ENCODE data around the gene CHMP4B. TPM values are rescaled to one million over a fixed set of nuclear protein-coding genes. Genes with fewer than 3 reads are reported as not detected.

The CHMP4B gene
- total RNA-seq, 2 donors from 2014 or later: 62.3 to 84.5 TPM

DNA sequence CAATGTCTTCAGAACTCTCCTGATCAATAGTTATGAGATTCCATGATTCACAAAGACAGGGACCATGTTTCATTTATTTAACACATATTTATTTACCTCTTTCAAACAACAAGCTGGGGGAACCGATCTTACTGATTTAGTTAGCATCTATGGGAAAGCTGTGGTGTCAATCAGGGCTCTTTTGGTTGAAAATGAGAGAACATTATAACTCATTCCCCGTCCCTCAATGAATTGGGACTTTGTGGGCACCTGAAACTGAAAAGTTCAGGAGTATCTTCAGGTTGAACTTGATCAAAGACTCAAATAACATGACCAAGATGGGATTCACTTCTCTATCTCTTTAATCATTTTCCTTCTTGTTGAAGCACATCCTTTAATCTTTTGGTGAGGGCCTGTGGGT lies 67.4 kb downstream of the CHMP4B start:
- H3K27ac Mint-ChIP-seq: no peak overlapping the region
- no peak overlapping the region for H3K4me3 Mint-ChIP-seq
- H3K27me3 Mint-ChIP-seq: peaks cover 5 to 9% of the 10 kb centered on the region in 2 donors
- H3K4me1 Mint-ChIP-seq (ENCODE audit: low read depth in 2 of 2): peaks cover 0 to 4% of the 10 kb centered on the region in 2 donors
- H3K36me3 Mint-ChIP-seq: peaks cover 7% of the 10 kb centered on the region
- peaks cover 5% of the 10 kb centered on the region for H3K9me3 Mint-ChIP-seq
- no peak for DNase-seq (ENCODE audit: low spot score)
- no peak for ATAC-seq

DNA sequence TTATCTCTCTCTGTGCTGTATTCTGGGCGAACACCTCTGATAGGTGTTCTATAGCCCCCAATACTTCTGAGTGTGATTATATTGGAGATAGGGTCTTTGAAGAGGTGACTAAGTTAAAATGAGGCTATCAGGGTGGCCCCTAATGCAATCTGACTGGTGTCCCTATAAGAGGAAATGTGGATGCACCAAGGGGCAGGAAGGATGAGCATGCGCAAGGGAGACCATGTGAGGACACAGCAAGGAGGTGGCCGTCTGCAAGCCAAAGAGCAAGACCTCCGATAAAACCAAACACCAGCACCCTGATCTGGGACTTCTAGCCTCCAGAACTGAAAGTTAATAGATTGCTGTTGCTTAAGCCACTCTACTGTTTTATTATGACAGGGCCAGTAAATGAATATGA lies 69.2 kb downstream of the CHMP4B start:
- ATAC-seq (no peak), DNase-seq (ENCODE audit: low spot score) (no peak)
- Mint-ChIP-seq H3K27me3 (peaks cover 5 to 9% of the 10 kb centered on the region in 2 donors), H3K36me3 (peaks cover 7% of the 10 kb centered on the region), H3K9me3 (peaks cover 5% of the 10 kb centered on the region), H3K4me1 (ENCODE audit: low read depth in 2 of 2) (peaks cover 4 to 10% of the 10 kb centered on the region in 2 donors), H3K4me3 (no peak overlapping the region), H3K27ac (no peak overlapping the region)

DNA sequence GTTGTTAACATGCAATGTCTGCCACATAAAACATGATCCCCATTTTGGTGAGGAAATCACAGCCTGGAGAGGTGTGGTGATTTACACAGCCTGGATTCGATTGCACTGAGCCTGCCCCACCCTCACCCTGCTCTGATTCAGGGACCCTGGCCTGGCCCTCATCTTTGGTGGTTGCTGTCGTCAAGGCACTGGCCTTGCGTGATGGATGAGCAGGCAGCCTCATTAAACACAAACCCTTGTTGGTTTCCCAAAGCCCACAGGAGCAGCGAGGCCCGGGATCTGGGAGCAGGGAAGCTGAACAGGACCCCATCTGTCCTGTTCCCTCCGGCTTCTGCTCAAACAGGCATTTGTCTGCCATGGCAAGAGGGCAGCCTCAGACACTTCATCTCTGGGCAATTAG lies 70.8 kb downstream of the CHMP4B start:
- no peak overlapping the region for H3K4me3 Mint-ChIP-seq
- no peak for DNase-seq (ENCODE audit: low spot score)
- H3K36me3 Mint-ChIP-seq: peaks cover 7% of the 10 kb centered on the region
- H3K4me1 Mint-ChIP-seq (ENCODE audit: low read depth in 2 of 2): peaks cover 4 to 10% of the 10 kb centered on the region in 2 donors
- peaks cover 5 to 9% of the 10 kb centered on the region in 2 donors for H3K27me3 Mint-ChIP-seq
- no peak for ATAC-seq
- H3K9me3 Mint-ChIP-seq: peaks cover 5% of the 10 kb centered on the region
- H3K27ac Mint-ChIP-seq: no peak overlapping the region

DNA sequence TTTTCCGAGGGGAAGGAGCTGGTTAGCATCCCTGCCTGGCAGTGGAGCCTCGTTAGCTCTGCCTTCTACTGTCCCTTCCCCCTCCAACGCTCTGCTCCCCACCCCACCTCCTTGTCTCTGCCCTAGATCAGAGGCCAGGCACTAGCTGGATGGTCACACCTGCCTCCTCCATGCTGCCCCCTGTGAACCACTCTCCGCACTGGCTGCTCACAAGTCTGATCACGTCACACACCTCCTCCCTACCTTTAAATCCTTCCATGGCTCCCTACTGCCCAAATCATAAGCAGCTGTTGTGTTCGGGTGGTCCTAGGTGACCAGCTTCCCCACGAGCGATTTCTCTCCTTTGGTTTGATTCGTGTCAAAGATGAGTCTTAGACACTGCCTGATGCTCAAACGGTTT lies 71.3 kb downstream of the CHMP4B start:
- no peak overlapping the region for H3K27ac Mint-ChIP-seq

DNA sequence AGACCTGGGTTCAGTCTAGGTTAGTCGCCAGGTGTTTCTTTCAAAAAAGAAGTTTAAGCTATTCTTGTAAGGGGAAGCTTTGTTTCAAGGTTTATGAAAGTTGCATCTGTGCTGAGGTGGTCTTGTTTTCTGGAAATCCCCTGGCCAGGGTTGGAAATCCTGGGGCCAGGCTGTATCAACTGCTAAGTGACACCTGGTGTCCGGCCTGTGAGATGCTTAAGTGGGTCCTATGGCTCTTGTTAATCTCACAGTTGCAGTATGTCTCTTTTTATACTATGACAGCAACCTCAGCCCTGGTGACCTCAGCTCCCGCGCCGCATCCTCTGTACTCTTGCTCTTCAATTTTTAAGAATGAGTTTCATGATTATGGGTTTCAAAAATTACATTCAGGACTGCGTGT lies 72.0 kb downstream of the CHMP4B start:
- H3K4me1 Mint-ChIP-seq (ENCODE audit: low read depth in 2 of 2): peaks cover 4 to 10% of the 10 kb centered on the region in 2 donors

More for the DNA sequence above, 71.3 kb downstream of the CHMP4B start:
- Mint-ChIP-seq H3K4me3 (no peak overlapping the region), H3K9me3 (peaks cover 5% of the 10 kb centered on the region), H3K4me1 (ENCODE audit: low read depth in 2 of 2) (peaks cover 4 to 10% of the 10 kb centered on the region in 2 donors), H3K27me3 (peaks cover 5 to 9% of the 10 kb centered on the region in 2 donors), H3K36me3 (peaks cover 7% of the 10 kb centered on the region)
- DNase-seq (ENCODE audit: low spot score): no peak
- ATAC-seq: no peak

DNA sequence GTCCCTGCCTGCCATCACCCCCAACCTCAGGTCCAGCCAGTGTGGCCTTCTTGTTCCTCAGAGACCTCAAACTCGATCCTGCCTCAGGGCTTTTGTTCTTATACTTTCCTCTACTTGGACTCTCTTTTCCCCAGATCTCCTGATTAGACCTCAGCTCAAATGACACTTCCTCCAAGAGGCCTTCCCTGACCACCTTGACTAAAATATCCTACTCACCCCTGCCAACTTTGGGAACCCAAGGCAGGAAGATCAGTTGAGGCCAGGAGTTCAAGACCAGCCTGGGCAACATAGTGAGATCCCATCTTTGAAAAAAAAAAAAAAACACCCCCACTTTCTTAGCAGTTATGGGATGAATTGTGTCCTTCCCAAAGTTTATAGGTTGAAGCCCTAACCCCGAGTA lies 73.5 kb downstream of the CHMP4B start:
- DNase-seq (ENCODE audit: low spot score) (no peak), ATAC-seq (no peak)
- Mint-ChIP-seq H3K27ac (no peak overlapping the region), H3K36me3 (peaks cover 7% of the 10 kb centered on the region), H3K27me3 (peaks cover 0 to 12% of the 10 kb centered on the region in 2 donors), H3K4me3 (no peak overlapping the region), H3K9me3 (no peaks in the 10 kb centered on the region), H3K4me1 (ENCODE audit: low read depth in 2 of 2) (peaks cover 4 to 5% of the 10 kb centered on the region in 2 donors)

More for the DNA sequence above, 72.0 kb downstream of the CHMP4B start:
- no peak overlapping the region for H3K4me3 Mint-ChIP-seq
- peaks cover 7% of the 10 kb centered on the region for H3K36me3 Mint-ChIP-seq
- ATAC-seq (no peak), DNase-seq (ENCODE audit: low spot score) (no peak)
- no peak overlapping the region for H3K27ac Mint-ChIP-seq
- H3K9me3 Mint-ChIP-seq: peaks cover 3% of the 10 kb centered on the region
- H3K27me3 Mint-ChIP-seq: peaks cover 1 to 9% of the 10 kb centered on the region in 2 donors

DNA sequence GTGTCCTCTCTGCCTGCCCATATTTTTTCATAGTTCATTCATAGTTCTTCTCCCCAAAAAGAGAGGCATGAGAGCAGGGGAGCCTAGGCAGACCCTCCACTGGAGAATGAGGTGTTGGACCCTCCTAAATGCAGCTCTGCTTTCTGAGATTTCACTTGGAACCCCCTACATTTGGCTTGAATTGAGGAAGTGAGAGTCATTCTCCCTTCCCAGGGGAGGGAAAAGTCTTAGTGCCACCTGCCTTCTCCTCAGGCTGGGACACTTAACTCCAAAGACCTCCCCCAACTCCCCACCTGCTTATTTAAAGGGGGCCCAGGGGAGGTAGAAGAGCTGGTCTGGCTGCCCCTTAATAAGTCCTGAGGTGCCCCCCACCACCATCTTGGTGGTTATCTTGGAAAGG lies 78.2 kb downstream of the CHMP4B start:
- Mint-ChIP-seq H3K36me3 (no peaks in the 10 kb centered on the region), H3K27ac (no peak overlapping the region), H3K4me1 (ENCODE audit: low read depth in 2 of 2) (peaks cover 0 to 3% of the 10 kb centered on the region in 2 donors), H3K27me3 (peaks cover 6 to 11% of the 10 kb centered on the region in 2 donors), H3K9me3 (no peaks in the 10 kb centered on the region), H3K4me3 (no peak overlapping the region)
- ATAC-seq (peak in 1 of 2 donors; percentile 29), DNase-seq (ENCODE audit: low spot score) (no peak)

DNA sequence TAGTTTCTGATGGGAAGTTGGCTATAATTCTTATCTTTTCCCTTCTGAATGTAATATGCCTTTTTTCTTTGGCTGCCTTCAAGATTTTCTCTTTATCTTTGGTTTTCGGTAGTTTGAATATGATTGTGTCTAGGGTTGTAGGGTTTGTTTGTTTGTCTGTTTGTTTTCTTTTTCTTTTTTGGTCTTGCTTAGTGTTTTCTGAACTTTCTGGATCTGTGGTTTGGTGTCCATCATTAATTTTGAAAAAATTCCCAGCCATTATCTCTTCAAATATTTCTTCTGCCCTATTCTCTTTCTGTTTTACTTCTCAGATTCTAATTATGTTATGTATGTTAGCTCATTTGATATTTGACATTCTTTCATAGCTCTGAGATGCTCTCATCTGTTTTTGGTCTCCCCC lies 79.4 kb downstream of the CHMP4B start:
- DNase-seq (ENCODE audit: low spot score) (no peak), ATAC-seq (no peak)
- peaks cover 9 to 15% of the 10 kb centered on the region in 2 donors for H3K27me3 Mint-ChIP-seq
- H3K4me1 Mint-ChIP-seq (ENCODE audit: low read depth in 2 of 2): no peaks in the 10 kb centered on the region
- H3K27ac Mint-ChIP-seq: no peak overlapping the region
- H3K4me3 Mint-ChIP-seq: no peak overlapping the region
- H3K36me3 Mint-ChIP-seq: no peaks in the 10 kb centered on the region
- no peaks in the 10 kb centered on the region for H3K9me3 Mint-ChIP-seq

DNA sequence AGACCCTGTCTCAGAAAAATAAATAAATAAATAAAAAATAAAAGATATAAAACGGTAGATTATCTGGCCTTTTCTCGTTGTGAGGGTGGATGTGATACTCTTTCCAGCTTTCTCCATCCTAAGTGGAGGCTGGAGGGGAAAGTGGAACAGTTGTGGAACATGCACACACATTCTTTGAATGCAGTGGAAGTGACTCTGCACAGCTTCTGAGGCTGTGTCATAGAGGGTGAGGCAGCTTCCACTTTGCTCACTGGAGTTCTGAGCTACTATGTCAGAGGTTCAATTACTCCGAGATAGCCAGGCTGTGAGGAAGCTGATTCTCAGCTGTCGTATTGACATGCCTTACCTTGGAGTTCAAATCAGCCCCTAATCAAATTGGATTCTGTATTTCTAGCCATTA lies 82.2 kb downstream of the CHMP4B start:
- Mint-ChIP-seq H3K9me3 (no peaks in the 10 kb centered on the region), H3K27ac (no peak overlapping the region), H3K4me3 (no peak overlapping the region), H3K36me3 (no peaks in the 10 kb centered on the region), H3K4me1 (ENCODE audit: low read depth in 2 of 2) (no peaks in the 10 kb centered on the region), H3K27me3 (peaks cover 15 to 21% of the 10 kb centered on the region in 2 donors)
- DNase-seq (ENCODE audit: low spot score) (no peak), ATAC-seq (no peak)

DNA sequence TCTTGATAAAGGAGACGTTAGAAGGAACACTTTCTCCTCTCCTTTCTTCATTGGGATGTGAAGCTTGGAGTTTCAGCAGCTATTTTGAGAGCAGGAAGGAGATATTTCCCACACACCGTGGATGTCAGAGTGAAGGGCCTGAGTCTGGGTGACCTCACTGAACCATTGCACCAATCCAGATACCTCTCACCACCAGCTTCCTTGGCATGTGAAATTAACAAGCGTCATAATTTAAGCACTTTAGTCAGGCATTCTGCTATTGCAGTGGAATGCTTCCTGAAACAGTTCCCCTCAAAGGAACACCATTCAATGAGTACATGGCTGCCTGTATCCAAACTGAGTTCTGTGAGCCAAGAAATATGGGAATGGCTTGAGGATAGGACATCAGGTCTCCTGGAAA lies 83.7 kb downstream of the CHMP4B start:
- peaks cover 16 to 21% of the 10 kb centered on the region in 2 donors for H3K27me3 Mint-ChIP-seq
- H3K4me3 Mint-ChIP-seq: no peak overlapping the region
- H3K36me3 Mint-ChIP-seq: no peaks in the 10 kb centered on the region
- no peak overlapping the region for H3K27ac Mint-ChIP-seq
- no peak for DNase-seq (ENCODE audit: low spot score)
- no peaks in the 10 kb centered on the region for H3K4me1 Mint-ChIP-seq (ENCODE audit: low read depth in 2 of 2)
- ATAC-seq: no peak
- no peaks in the 10 kb centered on the region for H3K9me3 Mint-ChIP-seq

DNA sequence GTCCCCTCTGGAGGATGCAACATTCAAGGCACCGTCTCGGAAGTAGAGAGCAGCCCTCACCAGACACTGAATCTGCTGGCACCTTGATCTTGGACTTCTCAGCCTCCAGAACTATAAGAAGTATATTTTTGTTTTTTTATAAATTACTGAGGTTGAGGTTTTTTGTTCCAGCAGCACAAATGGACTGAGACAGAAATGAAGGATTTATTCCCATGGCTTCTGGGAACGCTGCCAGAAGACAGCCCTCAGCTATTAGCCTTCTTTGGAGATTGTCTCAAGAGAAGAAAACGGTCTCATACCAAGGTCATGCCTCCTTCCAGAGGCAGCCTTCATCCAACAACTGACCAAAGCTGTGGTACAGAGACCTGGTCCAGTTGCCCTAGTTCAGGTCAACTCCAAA lies 85.4 kb downstream of the CHMP4B start:
- ATAC-seq: no peak

DNA sequence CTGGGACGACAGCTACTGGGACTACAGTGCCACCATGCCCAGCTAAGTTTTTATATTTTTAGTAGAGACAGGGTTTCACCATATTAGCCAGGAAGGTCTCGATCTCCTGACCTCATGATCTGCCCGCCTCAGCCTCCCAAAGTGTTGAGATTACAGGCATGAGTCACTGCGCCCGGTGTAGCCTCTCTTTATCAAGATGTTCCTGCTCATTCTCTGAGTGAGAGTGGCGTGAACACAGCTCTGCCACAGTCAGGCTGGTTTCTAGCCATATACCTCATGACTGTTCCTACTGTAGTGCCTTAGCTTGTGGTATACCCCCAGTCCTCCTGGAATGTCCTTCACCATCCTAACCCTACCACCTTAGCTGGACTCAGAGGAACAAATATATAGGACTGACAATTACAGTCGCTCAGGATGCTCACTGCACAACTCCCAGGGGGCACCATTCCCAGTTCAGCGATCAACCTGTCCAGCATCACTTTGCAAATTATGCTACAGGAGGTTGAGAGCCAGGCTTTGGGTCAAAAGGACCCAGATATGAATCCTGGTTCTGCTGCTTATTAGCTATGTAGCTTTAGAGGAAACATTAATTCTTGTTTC lies 86.3 kb downstream of the CHMP4B start:
- Mint-ChIP-seq H3K4me1 (ENCODE audit: low read depth in 2 of 2) (no peaks in the 10 kb centered on the region), H3K36me3 (no peaks in the 10 kb centered on the region), H3K9me3 (no peaks in the 10 kb centered on the region), H3K27me3 (peaks cover 24 to 25% of the 10 kb centered on the region in 2 donors), H3K27ac (no peak overlapping the region), H3K4me3 (no peak overlapping the region)
- DNase-seq (ENCODE audit: low spot score): no peak
- no peak for ATAC-seq

More for the DNA sequence above, 85.4 kb downstream of the CHMP4B start:
- Mint-ChIP-seq H3K4me3 (no peak overlapping the region), H3K36me3 (no peaks in the 10 kb centered on the region), H3K27me3 (peaks cover 19 to 21% of the 10 kb centered on the region in 2 donors), H3K4me1 (ENCODE audit: low read depth in 2 of 2) (no peaks in the 10 kb centered on the region), H3K27ac (no peak overlapping the region), H3K9me3 (no peaks in the 10 kb centered on the region)
- no peak for DNase-seq (ENCODE audit: low spot score)

DNA sequence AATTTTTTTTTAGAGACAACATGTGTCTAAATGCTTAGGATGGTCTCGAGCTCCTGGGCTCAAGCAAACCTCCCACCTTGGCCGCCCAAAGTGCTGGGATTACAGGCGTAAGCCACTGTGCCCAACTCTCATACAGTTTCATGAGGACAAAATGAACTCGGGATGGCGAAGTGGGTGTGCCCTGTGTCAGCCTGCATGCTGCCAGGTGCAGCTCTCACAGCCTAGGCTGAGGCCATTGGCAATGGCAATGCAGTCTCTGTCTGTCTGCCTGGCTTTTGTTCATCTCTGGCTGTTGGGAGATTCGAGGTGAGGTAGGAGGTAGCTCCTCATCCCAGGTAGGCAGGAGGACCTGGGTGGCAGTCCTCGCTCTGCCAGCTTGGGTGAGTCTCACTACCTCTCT lies 88.0 kb downstream of the CHMP4B start:
- Mint-ChIP-seq H3K4me1 (ENCODE audit: low read depth in 2 of 2) (no peaks in the 10 kb centered on the region), H3K4me3 (no peak overlapping the region), H3K27ac (no peak overlapping the region), H3K36me3 (no peaks in the 10 kb centered on the region), H3K27me3 (peaks cover 26 to 29% of the 10 kb centered on the region in 2 donors), H3K9me3 (no peaks in the 10 kb centered on the region)
- DNase-seq (ENCODE audit: low spot score): no peak
- peak in 1 of 2 donors; percentile 43 for ATAC-seq

DNA sequence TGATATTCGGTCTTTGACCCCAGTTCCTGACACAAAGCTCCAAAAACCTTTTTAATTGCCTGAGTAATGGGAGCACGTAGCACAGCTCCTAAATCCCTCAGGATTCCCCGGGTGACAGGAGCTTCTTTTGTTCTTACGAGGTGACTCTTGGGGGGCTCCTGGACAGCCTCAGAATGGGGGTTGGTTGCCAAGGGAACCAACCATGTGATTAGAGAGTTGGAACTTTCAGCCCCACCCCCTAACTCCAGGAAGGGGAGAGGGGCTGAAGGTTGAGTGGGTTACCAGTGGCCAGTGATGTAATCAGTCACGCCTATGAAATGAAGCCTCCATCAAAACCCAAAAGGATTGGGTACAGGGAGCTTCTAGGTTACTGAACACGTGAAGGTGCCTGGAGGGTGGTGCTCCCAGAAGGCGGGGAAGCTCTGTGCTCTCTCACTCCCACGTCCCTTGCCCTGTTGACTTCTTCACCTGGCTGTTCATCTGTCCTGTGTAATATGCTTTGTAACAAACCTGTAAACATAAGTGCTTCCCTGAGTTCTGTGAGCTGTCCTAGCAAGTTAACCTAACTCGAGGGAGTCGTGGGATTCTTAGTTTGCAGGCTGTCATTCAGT lies 89.5 kb downstream of the CHMP4B start:
- Mint-ChIP-seq H3K27me3 (peaks cover 20 to 22% of the 10 kb centered on the region in 2 donors), H3K4me1 (ENCODE audit: low read depth in 2 of 2) (no peaks in the 10 kb centered on the region), H3K36me3 (no peaks in the 10 kb centered on the region), H3K4me3 (no peak overlapping the region), H3K9me3 (no peaks in the 10 kb centered on the region), H3K27ac (no peak overlapping the region)
- ATAC-seq (no peak), DNase-seq (ENCODE audit: low spot score) (no peak)
